Measurements from ENCODE around the gene ZIC4. TPM values are rescaled to one million over a fixed set of nuclear protein-coding genes. Genes with fewer than 3 reads are reported as not detected.

The ZIC4 gene
- not detected for polyA plus RNA-seq (ENCODE audit: insufficient read length in 3 of 3)

DNA sequence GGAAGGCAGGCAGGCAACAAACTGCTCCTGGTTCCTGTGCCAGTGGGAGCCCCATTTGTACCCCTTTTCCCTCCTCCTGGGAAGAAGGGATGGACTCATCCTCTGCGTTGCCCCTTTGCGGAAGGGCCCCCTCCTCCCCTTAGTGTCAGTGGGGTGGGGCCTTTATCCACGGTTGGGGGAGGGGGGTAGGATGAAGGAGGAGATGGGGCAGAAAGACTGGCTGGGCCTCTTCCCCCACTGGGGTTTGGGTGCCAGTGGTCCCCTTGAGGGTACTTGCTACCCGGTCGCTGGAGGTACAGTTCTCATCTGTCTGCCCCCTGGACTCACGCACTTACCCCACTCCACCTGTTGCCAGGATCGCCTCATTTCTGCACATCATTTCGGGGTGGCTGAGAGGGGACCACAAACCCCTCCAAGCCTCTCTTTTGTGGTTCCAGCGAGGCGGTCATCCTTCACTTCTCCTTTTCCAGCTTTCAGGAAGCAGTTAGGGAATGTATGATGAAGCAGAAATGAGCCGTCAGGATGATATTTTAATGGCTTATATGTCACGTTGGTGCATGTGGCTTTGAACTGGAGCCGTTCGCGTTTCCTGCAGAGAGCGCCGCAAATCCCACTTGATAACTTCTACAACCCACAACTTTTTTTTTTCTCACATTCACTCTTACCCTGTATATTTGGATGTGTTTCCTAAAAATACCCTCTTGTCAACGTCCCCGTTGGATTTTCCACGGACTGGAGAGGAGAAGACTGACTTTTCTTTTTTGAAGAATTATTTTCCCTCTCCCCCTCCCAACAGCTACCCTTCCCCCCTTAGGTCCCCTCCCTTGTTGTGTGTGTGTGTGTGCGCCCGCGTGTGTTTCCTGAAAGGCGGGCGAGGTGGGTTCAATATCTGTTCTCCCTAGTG lies at the start of gene ZIC4:
TSS of gene ZIC4 (minus strand) at position 516 of the 904 bp plus-strand sequence. CDS start 3,746 bp downstream, outside the sequence.
- no peak for DNase-seq (ENCODE audit: low read depth in 3 of 3, low spot score in 2 of 3)

DNA sequence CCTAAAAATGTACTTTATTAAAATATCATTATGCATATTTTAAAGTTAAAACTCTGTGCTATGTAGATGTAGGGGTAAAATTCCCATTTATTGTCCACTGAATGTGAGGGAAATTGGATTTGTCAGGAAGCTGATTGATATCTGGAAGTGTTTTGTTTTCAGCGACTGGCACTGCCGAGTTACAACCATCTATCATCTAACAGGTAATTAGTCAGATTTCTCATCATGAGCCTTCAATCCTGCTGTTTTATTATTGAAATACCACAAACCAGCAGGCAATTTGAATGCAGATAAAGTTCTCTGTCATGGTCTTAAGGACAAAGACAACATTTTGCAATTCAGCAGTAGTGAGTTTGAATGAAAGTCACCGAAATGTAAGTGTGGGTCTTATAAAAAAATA lies 43.3 kb upstream of the ZIC4 start:
- DNase-seq (ENCODE audit: low read depth in 3 of 3, low spot score in 2 of 3) = no peak

DNA sequence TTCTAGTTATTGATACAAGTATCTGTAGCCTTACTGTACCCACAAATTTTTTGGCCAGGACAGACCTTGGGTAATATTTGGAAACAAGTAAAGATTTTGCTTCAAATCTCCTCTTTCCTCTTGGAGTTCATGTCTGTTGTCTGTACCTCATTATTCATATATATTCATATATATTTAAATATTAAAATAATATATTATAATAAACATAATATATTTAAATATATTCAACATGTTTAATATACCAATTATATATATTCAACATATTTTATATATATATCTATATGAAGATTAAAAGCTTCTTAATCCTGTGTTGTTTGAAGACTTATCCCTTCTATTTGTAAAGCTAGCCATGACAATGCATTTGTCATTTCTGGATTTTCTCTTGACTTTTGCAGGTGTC lies 40.9 kb upstream of the ZIC4 start:
- DNase-seq (ENCODE audit: low read depth in 3 of 3, low spot score in 2 of 3) = no peak

DNA sequence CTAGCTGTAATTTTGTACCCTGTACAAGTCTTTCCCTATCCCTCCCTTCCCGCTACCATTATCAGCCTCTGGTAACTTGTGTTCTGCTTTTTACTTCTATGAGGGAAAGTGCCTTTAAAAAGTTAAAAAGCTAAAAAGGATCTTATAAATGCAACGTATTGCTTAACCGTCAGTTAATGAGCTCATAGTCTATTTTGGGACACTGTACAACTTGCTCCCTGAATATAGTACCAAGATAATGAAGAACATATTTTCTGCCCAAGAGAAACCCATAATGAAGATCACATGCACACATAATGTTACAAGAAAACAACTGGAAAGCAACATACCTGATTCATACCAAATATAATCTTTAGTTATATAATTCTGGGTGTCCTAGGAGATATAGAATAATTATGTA lies 25.4 kb upstream of the ZIC4 start:
- DNase-seq (ENCODE audit: low read depth in 3 of 3, low spot score in 2 of 3) = no peak

DNA sequence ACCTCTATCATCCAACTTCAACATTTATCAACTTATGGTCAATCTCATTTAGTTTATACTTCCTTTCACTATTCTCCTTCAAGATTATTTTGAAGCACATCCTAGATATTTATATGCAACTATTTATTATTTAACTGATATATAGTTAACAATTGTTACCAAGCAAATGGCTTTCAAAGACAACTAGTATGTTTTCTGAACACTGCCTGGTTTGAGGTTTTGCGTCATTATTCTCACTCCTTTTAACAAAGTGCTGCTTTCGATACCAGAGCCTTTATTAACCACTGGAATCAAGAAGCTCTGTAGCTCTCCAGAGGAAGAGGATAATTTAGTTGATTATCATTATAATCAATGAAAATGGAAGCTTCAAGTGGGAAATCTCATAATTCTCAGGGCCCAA lies 22.4 kb upstream of the ZIC4 start:
- no peak for DNase-seq (ENCODE audit: low read depth in 3 of 3, low spot score in 2 of 3)

DNA sequence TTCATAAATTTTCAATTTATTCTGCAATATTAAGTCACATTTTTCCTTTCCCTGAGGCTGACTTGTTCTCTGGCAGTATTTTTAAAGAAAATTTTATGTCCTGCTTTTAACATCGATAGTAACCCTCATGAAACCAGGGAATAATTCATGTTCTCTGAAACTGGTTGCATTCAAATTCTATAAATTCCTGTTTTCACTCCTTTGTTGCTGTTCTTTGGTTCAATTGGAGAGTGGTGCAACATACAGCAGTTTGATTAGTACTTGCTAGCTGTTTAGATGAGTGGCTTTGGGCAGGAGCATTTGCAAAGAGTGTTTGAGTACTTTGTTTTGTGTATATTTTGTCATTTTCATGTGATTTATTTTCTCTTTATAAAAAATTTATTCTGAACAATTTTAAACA lies 22.0 kb upstream of the ZIC4 start:
- DNase-seq (ENCODE audit: low read depth in 3 of 3, low spot score in 2 of 3) = no peak

DNA sequence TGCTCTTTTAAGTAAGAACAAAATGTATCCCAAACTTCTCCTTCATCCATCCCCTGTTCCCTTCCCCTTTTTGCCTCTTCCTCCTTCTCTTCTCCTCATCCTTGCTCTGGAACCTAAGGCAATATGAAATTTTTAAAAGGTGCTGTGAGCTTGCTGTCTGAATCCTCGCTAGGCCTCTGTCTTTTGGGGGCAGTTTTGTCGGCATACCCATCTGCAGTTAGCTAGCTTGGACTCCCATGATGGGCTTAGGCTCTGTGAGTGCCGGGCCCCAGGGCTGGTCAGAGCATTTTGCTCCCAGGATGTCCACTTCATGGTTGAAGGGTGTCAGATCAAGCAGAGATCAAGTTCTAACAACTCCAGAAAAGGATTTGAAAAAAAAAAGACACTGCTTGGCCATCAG lies 21.4 kb upstream of the ZIC4 start:
- DNase-seq (ENCODE audit: low read depth in 3 of 3, low spot score in 2 of 3) = no peak

DNA sequence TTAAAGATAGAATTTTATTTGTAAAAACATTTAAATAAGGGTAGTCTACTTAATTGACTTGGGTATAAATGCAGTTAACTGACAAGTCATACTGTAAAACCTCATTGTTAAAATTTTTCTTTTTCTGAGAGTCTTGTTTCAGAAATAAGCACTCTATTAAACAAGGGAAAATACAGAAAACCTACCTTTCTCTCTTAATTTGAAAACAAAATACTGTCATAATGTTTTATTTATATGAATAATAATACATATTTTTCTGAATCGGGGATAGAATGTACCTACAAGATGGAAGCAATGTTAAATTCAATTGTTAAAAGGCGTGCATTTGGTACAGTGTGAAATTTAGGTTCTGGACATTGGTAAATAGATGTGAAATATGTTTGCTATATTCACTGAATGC lies 20.6 kb upstream of the ZIC4 start:
- no peak for DNase-seq (ENCODE audit: low read depth in 3 of 3, low spot score in 2 of 3)

DNA sequence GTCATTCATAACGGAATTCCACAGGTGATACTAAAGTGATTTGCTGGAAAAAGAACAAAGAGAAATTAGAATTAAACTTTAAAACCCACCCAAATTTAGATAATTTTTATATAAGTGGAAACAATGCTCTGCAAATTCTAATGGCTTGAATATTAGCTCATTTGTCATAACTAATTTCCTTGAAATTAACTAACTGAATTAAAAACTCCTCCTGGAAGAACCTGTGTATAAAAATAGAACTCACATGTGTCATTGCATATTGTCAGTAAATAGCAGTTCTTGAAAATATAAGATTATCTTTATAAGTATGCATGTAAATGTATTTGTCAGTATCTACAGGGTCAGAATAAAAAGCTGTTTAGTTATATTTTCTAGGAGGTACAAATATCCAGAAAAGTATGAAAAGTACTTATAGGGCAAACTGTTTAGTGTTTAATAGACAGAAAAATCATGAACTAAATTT lies 19.1 kb upstream of the ZIC4 start:
- no peak for DNase-seq (ENCODE audit: low read depth in 3 of 3, low spot score in 2 of 3)

DNA sequence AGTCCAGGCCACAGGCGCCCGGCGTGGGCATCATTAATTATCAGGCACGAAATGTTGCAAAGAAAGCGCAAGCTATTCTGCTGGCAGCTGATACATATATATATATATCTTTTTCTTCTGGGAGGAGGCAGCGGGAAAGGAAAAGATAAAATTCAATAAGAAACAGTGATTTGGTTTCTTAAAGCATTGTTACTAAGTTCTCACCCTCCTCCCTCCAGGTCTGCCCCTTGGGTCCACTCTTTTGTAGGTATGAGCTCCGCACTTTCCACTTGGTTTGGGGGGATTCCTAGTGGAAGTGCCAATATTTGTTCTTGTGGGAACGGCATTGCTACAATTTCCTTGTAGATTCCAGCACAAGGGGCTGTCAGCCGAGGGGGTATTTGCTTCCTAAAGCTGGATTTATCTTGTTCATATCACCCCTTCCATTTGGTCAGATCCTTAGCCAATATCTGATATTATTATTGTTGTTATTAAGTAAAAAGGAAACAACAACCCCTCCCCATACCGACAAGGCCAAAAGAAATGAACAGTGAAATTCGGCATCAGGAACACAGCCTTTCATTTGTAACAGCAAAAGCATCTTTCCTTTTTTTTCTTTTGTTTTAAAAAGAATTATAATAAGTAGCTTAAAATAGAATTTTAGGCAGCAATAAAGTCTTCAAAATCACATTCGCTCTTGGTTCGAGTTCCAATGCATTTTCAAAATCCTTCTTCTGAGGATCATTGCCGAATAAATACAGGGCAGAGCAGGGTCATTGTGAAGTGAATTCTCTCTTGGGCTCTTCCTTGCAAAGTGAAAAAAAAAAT lies 18.4 kb upstream of the ZIC4 start:
- no peak for DNase-seq (ENCODE audit: low read depth in 3 of 3, low spot score in 2 of 3)

DNA sequence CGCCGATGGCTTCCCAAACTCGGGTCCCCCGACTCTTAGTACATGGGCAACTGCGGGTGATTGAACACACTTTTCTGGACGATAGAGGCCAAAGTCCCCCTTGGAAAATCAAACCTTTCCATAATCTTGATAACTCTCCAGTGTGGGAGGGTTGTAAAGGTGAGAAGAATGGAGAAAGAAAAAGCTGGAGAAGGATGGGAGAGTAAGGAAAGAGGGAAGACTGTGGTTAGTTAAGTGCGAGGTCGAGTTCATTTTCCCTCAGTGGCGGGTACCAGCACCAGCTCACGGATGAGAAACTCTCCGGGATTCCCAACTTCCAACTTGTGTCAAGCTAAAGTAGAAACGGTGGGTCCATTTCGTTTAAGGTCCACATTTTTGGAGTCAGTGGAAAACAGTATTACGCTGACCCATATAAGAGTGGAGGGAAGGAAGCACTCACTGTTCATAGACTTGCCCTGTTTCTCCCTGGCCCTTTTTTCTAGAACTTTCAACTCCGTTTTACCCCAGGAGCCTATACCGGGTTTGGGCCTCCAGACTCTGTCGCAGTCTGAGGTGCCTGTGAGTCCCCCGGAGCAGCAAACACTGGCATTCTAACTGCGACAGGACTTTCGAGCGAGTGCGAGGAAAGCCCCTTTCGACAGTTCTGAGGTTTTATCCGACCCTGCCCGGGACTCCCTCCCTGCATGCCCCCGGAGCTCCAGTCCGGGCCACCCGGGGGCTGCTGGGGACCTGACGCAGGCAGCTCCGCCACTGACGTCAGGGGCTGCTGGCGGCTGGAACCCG lies 17.6 kb upstream of the ZIC4 start:
- DNase-seq (ENCODE audit: low read depth in 3 of 3, low spot score in 2 of 3) = no peak

DNA sequence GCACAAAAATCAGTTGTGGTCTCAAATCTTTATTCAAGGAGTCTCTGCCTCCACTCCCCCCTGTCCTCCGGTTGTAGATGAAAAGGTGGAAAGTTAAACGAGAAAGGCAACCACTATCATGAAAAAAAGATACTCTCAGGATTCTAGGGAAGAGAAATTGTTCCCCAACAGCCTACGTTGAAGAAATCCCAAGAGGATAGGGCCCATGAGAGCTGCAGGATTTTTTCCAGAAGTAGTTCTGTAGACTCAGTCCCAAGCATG lies 17.1 kb upstream of the ZIC4 start:
- no peak for DNase-seq (ENCODE audit: low read depth in 3 of 3, low spot score in 2 of 3)

DNA sequence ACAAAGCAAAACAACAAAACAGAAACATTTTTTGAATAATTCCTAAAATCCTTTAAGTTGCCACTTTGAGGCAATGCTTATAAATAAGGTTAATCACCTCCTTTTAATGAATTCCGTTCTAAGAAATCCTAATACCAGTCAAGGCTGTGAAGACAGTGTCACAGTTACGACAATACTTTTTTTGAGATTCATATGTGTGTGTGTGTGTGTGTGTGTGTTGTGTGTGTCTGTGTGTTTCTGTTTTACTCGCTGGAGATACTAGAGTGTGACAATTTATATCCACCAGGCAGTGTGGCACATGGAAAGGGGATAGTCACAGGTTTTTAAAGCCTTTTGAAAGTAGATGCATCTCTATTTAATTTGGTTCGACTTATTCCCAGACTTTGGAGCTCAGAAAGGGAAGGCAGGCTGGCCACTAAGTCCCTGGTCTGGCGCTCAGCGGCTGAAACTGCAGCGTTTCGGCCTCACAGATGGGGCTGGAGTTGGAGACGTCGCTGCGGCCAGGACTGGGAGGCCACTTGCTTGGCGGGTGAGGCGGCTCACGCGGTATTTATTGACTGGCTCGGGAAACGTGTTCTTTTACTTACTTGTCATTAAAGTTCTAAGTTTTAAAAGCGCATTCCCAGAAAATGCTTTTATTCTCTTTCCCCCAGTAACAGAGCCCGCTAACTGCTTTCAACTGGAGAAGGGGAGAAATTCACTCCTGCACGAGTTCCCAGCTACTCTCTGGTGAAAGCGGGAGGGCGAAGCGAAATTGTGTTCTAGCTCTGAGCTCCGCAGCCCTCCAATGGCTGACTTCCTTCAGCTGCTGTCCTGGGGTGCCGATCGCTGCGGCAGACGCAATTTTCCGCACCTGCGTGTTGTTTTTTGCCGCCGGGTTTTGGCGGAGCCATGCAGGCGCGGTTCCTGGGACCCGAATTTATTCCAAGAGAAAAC lies 16.5 kb upstream of the ZIC4 start:
- DNase-seq (ENCODE audit: low read depth in 3 of 3, low spot score in 2 of 3) = no peak

DNA sequence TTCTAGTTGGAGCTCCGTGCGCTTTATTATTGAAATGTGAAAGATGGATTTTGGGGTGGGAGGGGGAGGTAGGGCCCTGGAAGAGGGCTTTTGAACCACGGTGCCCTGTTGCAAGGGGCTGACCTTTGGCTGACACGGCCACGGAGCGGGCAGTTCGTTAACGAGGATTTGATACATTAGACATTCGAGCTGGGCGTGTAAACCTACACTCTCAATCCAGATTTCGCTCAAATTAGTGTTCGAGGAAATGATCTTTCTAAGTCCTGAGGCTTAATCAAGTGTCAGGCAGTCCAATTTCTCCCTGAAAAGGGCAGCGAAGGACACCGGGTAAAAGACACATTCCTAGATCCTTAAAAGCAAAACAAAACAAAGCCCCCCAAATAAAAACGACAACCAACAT lies 15.9 kb upstream of the ZIC4 start:
- DNase-seq (ENCODE audit: low read depth in 3 of 3, low spot score in 2 of 3) = no peak

DNA sequence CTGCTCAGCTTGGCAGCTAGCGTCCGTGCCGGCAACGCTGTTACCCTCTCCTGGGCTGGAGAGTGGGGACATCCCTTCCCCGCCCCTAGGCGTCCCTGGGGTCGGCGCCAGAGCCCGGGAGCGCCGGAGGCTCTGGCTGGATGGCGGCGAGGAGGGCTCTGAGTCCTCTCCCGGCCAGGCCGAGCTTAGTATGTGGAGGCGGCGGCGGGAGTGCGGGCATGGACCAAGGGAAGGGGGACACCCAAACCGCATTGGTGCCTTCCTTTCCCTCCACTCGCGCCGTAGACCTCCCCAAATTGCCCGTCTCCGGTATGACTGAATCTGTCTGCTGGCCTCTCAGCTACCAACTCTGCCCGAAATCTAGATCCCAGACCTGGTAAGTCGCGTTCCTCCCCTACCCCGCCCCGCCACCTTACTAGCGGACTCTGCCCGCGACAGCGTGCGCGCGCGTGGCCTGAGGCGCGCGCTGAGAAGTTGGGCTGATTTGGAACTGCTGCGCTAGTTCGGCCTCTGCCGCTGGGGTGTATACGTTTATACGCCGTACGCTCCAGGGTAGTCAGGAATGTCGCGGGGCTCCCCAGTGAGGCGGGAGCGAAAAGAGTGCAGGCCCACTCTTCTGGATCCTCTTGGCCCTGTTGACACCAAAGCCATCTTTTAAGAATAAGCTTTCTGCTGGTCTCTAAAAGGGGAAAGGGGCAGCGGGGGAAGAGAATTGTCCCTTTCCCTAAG lies 15.0 kb upstream of the ZIC4 start:
- no peak for DNase-seq (ENCODE audit: low read depth in 3 of 3, low spot score in 2 of 3)

DNA sequence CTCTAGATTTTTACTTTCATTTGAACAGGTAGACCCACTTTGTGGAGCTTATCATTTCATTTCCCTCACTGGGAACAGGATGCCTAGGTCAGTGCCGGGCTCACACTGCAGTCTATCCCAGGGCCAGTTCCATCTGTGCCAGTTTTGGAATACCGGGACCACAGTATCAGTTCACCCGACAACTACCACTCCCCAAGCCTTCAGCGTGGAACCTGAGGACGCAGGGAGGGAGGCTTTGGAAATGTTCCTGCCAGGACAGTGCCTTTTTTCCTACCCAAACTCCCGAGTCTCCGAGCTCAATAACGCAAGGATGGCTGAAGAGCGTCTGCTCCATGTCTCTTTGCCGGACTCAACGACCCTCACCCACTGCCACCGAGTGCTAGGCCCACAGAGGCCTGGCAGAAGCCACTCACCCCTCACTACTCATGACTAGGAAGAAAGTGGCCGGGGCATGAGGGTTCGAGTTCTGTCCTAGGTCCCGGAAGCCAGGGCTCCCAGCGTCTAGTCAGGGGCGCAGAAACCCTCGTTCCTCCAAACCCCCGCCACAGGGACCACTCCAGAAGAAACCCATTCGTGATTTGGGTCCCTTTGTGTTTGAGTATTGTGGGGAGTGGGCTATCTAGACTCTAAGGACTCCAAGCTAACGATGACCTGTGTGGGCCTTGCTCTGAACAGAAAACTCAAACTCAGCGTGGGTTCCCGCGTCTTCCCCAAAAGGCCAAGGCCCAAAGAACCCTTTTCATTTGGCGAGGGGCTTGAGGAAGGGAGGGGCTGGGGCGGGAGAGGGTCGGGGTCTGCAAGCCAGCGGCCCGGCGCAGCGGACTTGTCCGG lies 14.2 kb upstream of the ZIC4 start:
- no peak for DNase-seq (ENCODE audit: low read depth in 3 of 3, low spot score in 2 of 3)

DNA sequence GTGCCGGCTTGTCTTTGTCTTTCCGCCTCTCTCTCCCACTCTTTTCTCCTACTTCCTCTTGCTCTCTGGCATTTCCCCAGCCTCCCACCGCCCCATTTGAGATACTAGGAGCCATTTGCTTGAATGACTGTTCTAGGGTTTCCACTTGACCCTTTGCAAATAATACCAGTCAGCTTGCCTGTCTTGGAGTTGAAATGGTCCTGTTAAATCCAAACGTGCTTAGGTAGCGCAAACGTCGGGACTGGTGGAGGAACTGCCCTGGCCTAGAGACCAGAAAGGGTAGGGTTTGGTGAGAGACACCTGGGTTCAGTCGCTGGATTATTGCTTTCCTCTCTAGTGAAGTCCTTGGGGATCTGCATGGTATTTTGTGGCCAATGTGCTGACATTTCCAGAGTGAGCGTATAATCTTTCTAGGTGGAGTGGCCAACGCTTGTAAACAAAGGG lies 13.5 kb upstream of the ZIC4 start:
- no peak for DNase-seq (ENCODE audit: low read depth in 3 of 3, low spot score in 2 of 3)
